OCI-LY7 (cell line): Measurements from ENCODE around the gene IGFL3.

Experiments
- EZH2phosphoT487 ChIP-seq: fragments of 200-600 bp; sonication (generic); IDR thresholded peaks from 2 replicates; pipeline ENCODE4 v1.6.1; 2018; ENCODE audit warnings: low read depth, borderline replicate concordance, mild to moderate bottlenecking, mixed run types, antibody characterized with exemption, low read length, moderate library complexity, mixed read lengths
- TF ChIP-seq, protein P1 (sequence below): fragments of 200-600 bp; sonication (generic); conservative IDR thresholded peaks from 2 replicates; pipeline ENCODE4 v1.5.1; 2014; ENCODE audit warnings: mild to moderate bottlenecking, antibody characterized with exemption, low read length, moderate library complexity, mixed read lengths

DNA sequence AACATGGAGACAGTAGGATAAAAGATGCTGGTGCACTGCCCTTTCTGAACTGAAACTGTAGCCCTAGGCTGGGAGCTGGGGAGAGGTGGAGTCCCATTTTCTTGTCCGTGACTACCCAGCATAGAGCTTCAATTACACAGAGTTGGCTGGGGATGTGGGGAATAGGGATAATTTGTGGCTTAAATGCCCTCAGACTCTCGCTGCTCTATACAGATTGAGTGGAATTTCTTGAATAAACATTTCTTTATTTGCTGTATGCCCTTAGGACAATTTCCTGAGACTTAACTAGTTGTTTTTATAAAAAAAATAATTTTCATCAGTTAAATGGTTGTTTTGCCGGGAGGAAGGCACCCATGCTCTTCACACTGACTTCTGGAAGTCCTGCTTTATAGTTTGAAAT is 30.7 kb upstream of the IGFL3 start:
- TF ChIP-seq, protein P1, sequence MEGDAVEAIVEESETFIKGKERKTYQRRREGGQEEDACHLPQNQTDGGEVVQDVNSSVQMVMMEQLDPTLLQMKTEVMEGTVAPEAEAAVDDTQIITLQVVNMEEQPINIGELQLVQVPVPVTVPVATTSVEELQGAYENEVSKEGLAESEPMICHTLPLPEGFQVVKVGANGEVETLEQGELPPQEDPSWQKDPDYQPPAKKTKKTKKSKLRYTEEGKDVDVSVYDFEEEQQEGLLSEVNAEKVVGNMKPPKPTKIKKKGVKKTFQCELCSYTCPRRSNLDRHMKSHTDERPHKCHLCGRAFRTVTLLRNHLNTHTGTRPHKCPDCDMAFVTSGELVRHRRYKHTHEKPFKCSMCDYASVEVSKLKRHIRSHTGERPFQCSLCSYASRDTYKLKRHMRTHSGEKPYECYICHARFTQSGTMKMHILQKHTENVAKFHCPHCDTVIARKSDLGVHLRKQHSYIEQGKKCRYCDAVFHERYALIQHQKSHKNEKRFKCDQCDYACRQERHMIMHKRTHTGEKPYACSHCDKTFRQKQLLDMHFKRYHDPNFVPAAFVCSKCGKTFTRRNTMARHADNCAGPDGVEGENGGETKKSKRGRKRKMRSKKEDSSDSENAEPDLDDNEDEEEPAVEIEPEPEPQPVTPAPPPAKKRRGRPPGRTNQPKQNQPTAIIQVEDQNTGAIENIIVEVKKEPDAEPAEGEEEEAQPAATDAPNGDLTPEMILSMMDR: no peak
- TF ChIP-seq EZH2phosphoT487: no peak
